Esophagus muscularis mucosa (tissue), 4 donors: Measurements from ENCODE around the gene PHF19. TPM values are rescaled to one million over a fixed set of nuclear protein-coding genes. Genes with fewer than 3 reads are reported as not detected.
A peak's percentile ranks its signal among the peaks of the same experiment; 100 is the strongest.

Source experiments
- DNase-seq: peaks from one replicate; pipeline ENCODE4 v3.0.0-alpha.2; 2017; ENCODE audit errors: extremely low spot score
- H3K27ac ChIP-seq, 4 donors: fragments of 200-600 bp; sonication (generic); replicated peaks in 1 of 4; 1 replicate in 3 of 4; 2 replicates in 1 of 4; pipeline ENCODE4 v1.5.1; 2016 to 2019; ENCODE audit warnings: mild to moderate bottlenecking in 1 of 4
- H3K27me3 ChIP-seq, 4 donors: fragments of 200-600 bp; sonication (generic); one replicate each; pipeline versions ENCODE4 v1.5.1 to v1.6.0; 2016 to 2019
- H3K36me3 ChIP-seq, 4 donors: fragments of 200-600 bp; sonication (generic); one replicate each; pipeline ENCODE4 v1.5.1; 2016 to 2019
- H3K4me1 ChIP-seq, 4 donors: fragments of 200-600 bp; sonication (generic); one replicate each; pipeline ENCODE4 v1.5.1; 2016 to 2019
- H3K4me3 ChIP-seq, 4 donors: fragments of 200-600 bp; sonication (generic); 1 replicate in 2 of 4; 2 replicates in 2 of 4; pipeline ENCODE4 v1.5.1; 2016 to 2019; ENCODE audit warnings: mild to moderate bottlenecking in 4 of 4, moderate library complexity in 1 of 4
- H3K9me3 ChIP-seq, 4 donors: fragments of 200-600 bp; sonication (generic); 1 replicate in 3 of 4; 2 replicates in 1 of 4; pipeline ENCODE4 v1.5.1; 2016 to 2019
- EP300 ChIP-seq: sonication (generic); formaldehyde crosslinking; IDR thresholded peaks from one replicate; pipeline ENCODE4 v1.6.1; 2017; ENCODE audit warnings: antibody characterized with exemption
- POLR2A ChIP-seq: fragments of 450-650 bp; IDR thresholded peaks from one replicate; pipeline ENCODE4 v1.6.1; 2017; ENCODE audit warnings: antibody characterized with exemption, moderate library complexity, mild to moderate bottlenecking, low read depth
- POLR2AphosphoS5 ChIP-seq, 2 donors: sonication (generic); formaldehyde crosslinking; IDR thresholded peaks; one replicate each; pipeline ENCODE4 v1.6.1; 2017; ENCODE audit warnings: antibody characterized with exemption in 2 of 2
- WGBS: methylation state at CpG from one replicate; pipeline ENCODE4 v1.1.5; 2018; 5-methylcytosine and 5-hydroxymethylcytosine counted together
- intact Hi-C: fragments of 100-400 bp; cut with DNase I; formaldehyde crosslinking; loops from one replicate; pipeline ENCODE4 v1.15.1; 2023
- total RNA-seq, 4 donors: library from RNA; depleted of rRNA; stranded (reverse); fragments of >200 nt; gene quantifications; one replicate each; pipeline versions ENCODE4 v1.1.0 to v1.2.1, GENCODE V29; 2016
- TF ChIP-seq, protein P1 (sequence below), 3 experiments: fragments of 200-600 bp in 2 of 3; fragments of 450-650 bp in 1 of 3; sonication (generic) in 2 of 3; IDR thresholded peaks; one replicate each; pipeline ENCODE4 v1.5.1; 2017 to 2019; ENCODE audit warnings: antibody characterized with exemption in 3 of 3, mild to moderate bottlenecking in 2 of 3, moderate library complexity in 1 of 3

PHF19 gene
- total RNA-seq, 4 donors from 2014 or later: 36.4 to 57.7 (median 47.8) TPM

- intact Hi-C loops: no loop called here
- Histone ChIP-seq H3K27me3 (no peaks in the 10 kb centered on the region), H3K4me3 (no peak overlapping the region), H3K36me3 (no peaks in the 10 kb centered on the region), H3K27ac (peak overlapping the region; percentile 59 to 68 (median 65)), H3K9me3 (no peaks in the 10 kb centered on the region), H3K4me1 (peaks cover 8 to 37% (median 29%) of the 10 kb centered on the region in 4 donors)
- TF ChIP-seq, protein P1, sequence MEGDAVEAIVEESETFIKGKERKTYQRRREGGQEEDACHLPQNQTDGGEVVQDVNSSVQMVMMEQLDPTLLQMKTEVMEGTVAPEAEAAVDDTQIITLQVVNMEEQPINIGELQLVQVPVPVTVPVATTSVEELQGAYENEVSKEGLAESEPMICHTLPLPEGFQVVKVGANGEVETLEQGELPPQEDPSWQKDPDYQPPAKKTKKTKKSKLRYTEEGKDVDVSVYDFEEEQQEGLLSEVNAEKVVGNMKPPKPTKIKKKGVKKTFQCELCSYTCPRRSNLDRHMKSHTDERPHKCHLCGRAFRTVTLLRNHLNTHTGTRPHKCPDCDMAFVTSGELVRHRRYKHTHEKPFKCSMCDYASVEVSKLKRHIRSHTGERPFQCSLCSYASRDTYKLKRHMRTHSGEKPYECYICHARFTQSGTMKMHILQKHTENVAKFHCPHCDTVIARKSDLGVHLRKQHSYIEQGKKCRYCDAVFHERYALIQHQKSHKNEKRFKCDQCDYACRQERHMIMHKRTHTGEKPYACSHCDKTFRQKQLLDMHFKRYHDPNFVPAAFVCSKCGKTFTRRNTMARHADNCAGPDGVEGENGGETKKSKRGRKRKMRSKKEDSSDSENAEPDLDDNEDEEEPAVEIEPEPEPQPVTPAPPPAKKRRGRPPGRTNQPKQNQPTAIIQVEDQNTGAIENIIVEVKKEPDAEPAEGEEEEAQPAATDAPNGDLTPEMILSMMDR (IDR thresholded peaks at IDR 0.05): no peak
- TF ChIP-seq POLR2A (no peak), EP300 (no peak), POLR2AphosphoS5 (IDR thresholded peaks at IDR 0.05) (no peak)
- DNase-seq: no peak
- 94% methylated on average over 1 of the region's 1 CpG for WGBS
Observed at GRCh38 chr9:120889606-120890271, 12.8 kb upstream of the PHF19 start.

- no peaks in the 10 kb centered on the region for H3K9me3 ChIP-seq
- peaks cover 0 to 27% (median 18%) of the 10 kb centered on the region in 4 donors for H3K4me1 ChIP-seq
- no peak for DNase-seq
- no peak overlapping the region for H3K27ac ChIP-seq
- TF ChIP-seq POLR2A: no peak
- TF ChIP-seq, protein P1 (IDR thresholded peaks at IDR 0.05): no peak
- TF ChIP-seq EP300: no peak
- TF ChIP-seq POLR2AphosphoS5 (IDR thresholded peaks at IDR 0.05): no peak
- no peaks in the 10 kb centered on the region for H3K36me3 ChIP-seq
- H3K4me3 ChIP-seq: no peak overlapping the region
- no peaks in the 10 kb centered on the region for H3K27me3 ChIP-seq
- intact Hi-C loops: no loop called here
Observed at GRCh38 chr9:120888626-120889025, 11.6 kb upstream of the PHF19 start.

DNA sequence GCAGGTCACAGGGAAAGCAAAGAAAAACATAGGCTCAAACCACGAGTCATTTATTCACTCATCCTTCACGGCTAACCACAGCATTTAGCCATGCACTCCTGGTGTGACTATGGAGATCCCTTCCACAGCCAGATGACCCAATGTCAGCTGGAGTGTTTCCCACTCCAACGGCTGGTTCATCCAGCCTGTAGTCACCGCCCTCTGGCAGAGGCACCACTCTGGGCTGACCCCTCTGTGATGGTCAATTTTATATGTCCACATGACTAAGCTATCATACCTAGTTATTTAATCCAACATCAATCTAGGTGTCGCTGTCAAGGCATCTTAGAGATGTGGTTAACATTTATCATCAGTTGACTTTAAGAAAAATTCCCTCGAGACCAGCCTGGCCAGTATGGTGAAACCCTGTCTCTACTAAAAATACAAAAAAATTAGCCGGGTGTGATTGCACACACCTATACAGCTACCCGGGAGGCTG lies 9.5 kb upstream of the PHF19 start:
- Histone ChIP-seq H3K4me3 (no peak overlapping the region), H3K36me3 (no peaks in the 10 kb centered on the region), H3K27ac (peak overlapping the region in 2 of 4 donors; percentile 27), H3K9me3 (no peaks in the 10 kb centered on the region), H3K4me1 (peaks cover 0 to 27% (median 13%) of the 10 kb centered on the region in 4 donors), H3K27me3 (no peaks in the 10 kb centered on the region)
- intact Hi-C loops: no loop called here
- TF ChIP-seq EP300: no peak
- TF ChIP-seq POLR2AphosphoS5 (IDR thresholded peaks at IDR 0.05): peak; percentile 10 to 25
- 62% methylated on average over 8 of the region's 8 CpGs for WGBS
- DNase-seq: no peak

- intact Hi-C loops: no loop called here
- 57% methylated on average over 5 of the region's 5 CpGs for WGBS
- peaks cover 0 to 27% (median 12%) of the 10 kb centered on the region in 4 donors for H3K4me1 ChIP-seq
- DNase-seq: no peak
- no peaks in the 10 kb centered on the region for H3K36me3 ChIP-seq
- TF ChIP-seq POLR2AphosphoS5 (IDR thresholded peaks at IDR 0.05): peak in 1 of 2 donors; percentile 13
- TF ChIP-seq, protein P1 (IDR thresholded peaks at IDR 0.05): no peak
- no peaks in the 10 kb centered on the region for H3K27me3 ChIP-seq
- H3K27ac ChIP-seq: peak overlapping the region in 3 of 4 donors; percentile 12 to 34 (median 27)
- no peak overlapping the region for H3K4me3 ChIP-seq
- H3K9me3 ChIP-seq: no peaks in the 10 kb centered on the region
Observed at GRCh38 chr9:120885958-120886357, 9.0 kb upstream of the PHF19 start.

GRCh38 chr9:120885457-120885856 lies 8.5 kb upstream of the PHF19 start:
- Histone ChIP-seq H3K4me3 (no peak overlapping the region), H3K4me1 (peaks cover 0 to 22% (median 8%) of the 10 kb centered on the region in 4 donors), H3K9me3 (no peaks in the 10 kb centered on the region), H3K27me3 (no peaks in the 10 kb centered on the region), H3K36me3 (no peaks in the 10 kb centered on the region), H3K27ac (peak overlapping the region in 3 of 4 donors; percentile 12 to 34 (median 27))
- TF ChIP-seq POLR2AphosphoS5 (IDR thresholded peaks at IDR 0.05) (no peak), POLR2A (no peak), EP300 (no peak)
- TF ChIP-seq, protein P1 (IDR thresholded peaks at IDR 0.05): no peak
- intact Hi-C loops: no loop called here
- WGBS: 56% methylated on average over 3 of the region's 3 CpGs
- DNase-seq: no peak
